ENCODE data around the gene UBR4.

GRCh38 chr1:19055001-19055400 is 155.1 kb downstream of the UBR4 start:
- TF ChIP-seq CTCF (IDR thresholded peaks at IDR 0.05 in 2 of 3, conservative IDR thresholded peaks at IDR 0.05 in 1 of 3; ENCODE audit: control insufficient read depth in 2 of 3, extremely low read depth in 1 of 3, insufficient read depth in 1 of 3, low read depth in 3 of 3, low read length in 3 of 3) (no peak), MYC (IDR thresholded peaks at IDR 0.05; ENCODE audit: insufficient read depth, insufficient read length, insufficient replicate concordance, low read length, severe bottlenecking) (no peak), SP1 (IDR thresholded peaks at IDR 0.05; ENCODE audit: low read depth, low read length) (no peak), TARDBP (IDR thresholded peaks at IDR 0.05; ENCODE audit: borderline replicate concordance) (no peak)

All from GM12878 (cell line).